IMR-90 (cell line): ENCODE data around the gene RAP1GAP2.

Experiments
- BHLHE40 ChIP-seq: fragments of 150-350 bp; IDR thresholded peaks from 2 replicates; pipeline ENCODE4 v1.6.1; 2016; ENCODE audit warnings: mild to moderate bottlenecking, low read depth, low read length
- CEBPB ChIP-seq: IDR thresholded peaks from 2 replicates; pipeline ENCODE4 v1.6.1; 2012; ENCODE audit warnings: low read depth, low read length, improper control_type of control experiment
- CHD1 ChIP-seq: IDR thresholded peaks from 2 replicates; pipeline ENCODE4 v1.6.1; 2012; ENCODE audit warnings: low read depth, low read length, improper control_type of control experiment
- MAFK ChIP-seq: IDR thresholded peaks from 2 replicates; pipeline ENCODE4 v1.6.1; 2012; ENCODE audit warnings: low read depth, low read length, improper control_type of control experiment
- MAZ ChIP-seq: IDR thresholded peaks from 2 replicates; pipeline ENCODE4 v1.6.1; 2012; ENCODE audit warnings: low read depth, mild to moderate bottlenecking, low read length, improper control_type of control experiment, moderate library complexity, borderline replicate concordance
- POLR2A ChIP-seq: IDR thresholded peaks from 2 replicates; pipeline ENCODE4 v1.6.1; 2012; ENCODE audit warnings: mild to moderate bottlenecking, low read depth, low read length
- RAD21 ChIP-seq: IDR thresholded peaks from 2 replicates; pipeline ENCODE4 v1.6.1; 2012; ENCODE audit warnings: low read length, improper control_type of control experiment
- RCOR1 ChIP-seq: IDR thresholded peaks from 2 replicates; pipeline ENCODE4 v1.6.1; 2012; ENCODE audit warnings: mild to moderate bottlenecking, low read length, improper control_type of control experiment; ENCODE audit not compliant: insufficient replicate concordance
- SMC3 ChIP-seq: fragments of 150-350 bp; IDR thresholded peaks from 2 replicates; pipeline ENCODE4 v1.6.1; 2016; ENCODE audit warnings: low read depth, mild to moderate bottlenecking, antibody characterized with exemption, low read length, moderate library complexity
- TF ChIP-seq, protein P1 (sequence below): conservative IDR thresholded peaks from 2 replicates; pipeline ENCODE4 v1.5.1; 2012; ENCODE audit warnings: mild to moderate bottlenecking, low read depth, low read length, improper control_type of control experiment
- TF ChIP-seq, protein P2 (sequence below): fragments of 150-350 bp; IDR thresholded peaks from 2 replicates; pipeline ENCODE4 v1.6.1; 2017; ENCODE audit warnings: mild to moderate bottlenecking, antibody characterized with exemption, low read length, low read depth

DNA sequence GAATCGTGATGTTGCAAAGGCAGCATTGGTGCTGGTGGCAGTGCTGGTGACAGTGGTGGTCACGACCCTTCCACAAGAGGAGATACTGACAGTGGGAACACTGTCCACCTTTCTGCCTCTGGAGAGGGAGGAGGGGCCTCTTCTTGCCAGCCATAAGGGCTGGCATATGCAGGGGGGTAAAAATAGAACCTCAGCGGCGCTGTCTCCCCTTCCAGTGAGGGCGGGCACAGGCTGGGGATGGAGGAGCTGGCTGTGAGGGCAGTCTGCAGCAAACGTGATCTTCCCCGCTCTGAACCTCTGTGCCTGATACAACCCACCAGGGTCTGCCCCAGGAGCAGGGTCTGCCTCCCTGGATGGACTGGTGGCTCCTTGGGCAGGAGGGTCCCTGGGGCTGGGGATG lies 3.4 kb downstream of the RAP1GAP2 start:
- TF ChIP-seq, protein P1, sequence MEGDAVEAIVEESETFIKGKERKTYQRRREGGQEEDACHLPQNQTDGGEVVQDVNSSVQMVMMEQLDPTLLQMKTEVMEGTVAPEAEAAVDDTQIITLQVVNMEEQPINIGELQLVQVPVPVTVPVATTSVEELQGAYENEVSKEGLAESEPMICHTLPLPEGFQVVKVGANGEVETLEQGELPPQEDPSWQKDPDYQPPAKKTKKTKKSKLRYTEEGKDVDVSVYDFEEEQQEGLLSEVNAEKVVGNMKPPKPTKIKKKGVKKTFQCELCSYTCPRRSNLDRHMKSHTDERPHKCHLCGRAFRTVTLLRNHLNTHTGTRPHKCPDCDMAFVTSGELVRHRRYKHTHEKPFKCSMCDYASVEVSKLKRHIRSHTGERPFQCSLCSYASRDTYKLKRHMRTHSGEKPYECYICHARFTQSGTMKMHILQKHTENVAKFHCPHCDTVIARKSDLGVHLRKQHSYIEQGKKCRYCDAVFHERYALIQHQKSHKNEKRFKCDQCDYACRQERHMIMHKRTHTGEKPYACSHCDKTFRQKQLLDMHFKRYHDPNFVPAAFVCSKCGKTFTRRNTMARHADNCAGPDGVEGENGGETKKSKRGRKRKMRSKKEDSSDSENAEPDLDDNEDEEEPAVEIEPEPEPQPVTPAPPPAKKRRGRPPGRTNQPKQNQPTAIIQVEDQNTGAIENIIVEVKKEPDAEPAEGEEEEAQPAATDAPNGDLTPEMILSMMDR, result no peak
- no peak for TF ChIP-seq SMC3
- TF ChIP-seq POLR2A, result no peak
- no peak for TF ChIP-seq MAFK
- TF ChIP-seq, protein P2, sequence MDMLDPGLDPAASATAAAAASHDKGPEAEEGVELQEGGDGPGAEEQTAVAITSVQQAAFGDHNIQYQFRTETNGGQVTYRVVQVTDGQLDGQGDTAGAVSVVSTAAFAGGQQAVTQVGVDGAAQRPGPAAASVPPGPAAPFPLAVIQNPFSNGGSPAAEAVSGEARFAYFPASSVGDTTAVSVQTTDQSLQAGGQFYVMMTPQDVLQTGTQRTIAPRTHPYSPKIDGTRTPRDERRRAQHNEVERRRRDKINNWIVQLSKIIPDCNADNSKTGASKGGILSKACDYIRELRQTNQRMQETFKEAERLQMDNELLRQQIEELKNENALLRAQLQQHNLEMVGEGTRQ, result no peak
- no peak for TF ChIP-seq MAZ
- TF ChIP-seq BHLHE40, result no peak
- TF ChIP-seq RAD21, result no peak
- no peak for TF ChIP-seq RCOR1
- TF ChIP-seq CHD1, result no peak
- TF ChIP-seq CEBPB, result no peak
